ENCODE results near the gene SRCIN1. TPM values are rescaled to one million over a fixed set of nuclear protein-coding genes. Genes with fewer than 3 reads are reported as not detected.

The SRCIN1 gene
- total and polyA plus RNA-seq, 2 donors (not counting 1 experiment from before 2014, with no cell fraction given), result 0.44 to 1.1 TPM

DNA sequence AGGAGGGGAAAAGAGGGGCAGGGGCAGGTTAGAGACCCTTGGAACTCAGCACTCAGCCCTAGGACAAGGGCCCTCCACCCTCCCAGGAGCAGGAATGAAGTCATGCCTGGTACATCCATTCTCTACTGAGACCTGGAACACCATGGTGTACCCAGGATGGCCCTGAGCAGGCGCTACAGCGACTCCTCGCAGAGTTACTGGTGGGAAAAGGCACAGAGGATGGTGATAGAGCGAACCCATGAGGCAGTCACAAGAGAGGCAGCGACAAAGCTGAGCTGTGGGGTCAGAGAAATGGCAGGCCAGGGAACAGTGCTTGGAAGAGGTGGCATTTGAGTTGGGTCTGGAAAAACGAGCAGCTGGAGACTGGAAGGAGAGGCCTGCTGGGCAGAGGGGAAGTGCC lies 37.5 kb downstream of the SRCIN1 start:
- intact Hi-C loops (cut with micrococcal nuclease), result no loop called here
- no peak overlapping the region for H3K4me3 Mint-ChIP-seq
- CTCF ChIA-PET, result interaction anchor here (1.8 kb wide), 1 partner anchor 9 kb away, joined by 5 read pairs; no protein-coding TSS in a partner anchor
- peaks cover 82% of the 10 kb centered on the region for H3K27me3 Mint-ChIP-seq
- H3K36me3 ChIP-seq (replicated peaks in 1 of 2; ENCODE audit: control extremely low read depth in 1 of 2, control insufficient read depth in 1 of 2, extremely low read depth in 1 of 2, insufficient read depth in 2 of 2, low read length in 1 of 2), result no peaks in the 10 kb centered on the region
- no peaks in the 10 kb centered on the region for H3K9me3 Mint-ChIP-seq (ENCODE audit: insufficient read depth)
- peaks cover 0 to 92% (median 65%) of the 10 kb centered on the region in 4 experiments for H3K27me3 ChIP-seq (replicated peaks in 1 of 4; ENCODE audit: control extremely low read depth in 1 of 4, control insufficient read depth in 3 of 4, insufficient read depth in 4 of 4, low read length in 3 of 4)
- H3K27ac Mint-ChIP-seq, result no peak overlapping the region
- no peak overlapping the region for H3K27ac ChIP-seq (ENCODE audit: low read length in 2 of 2)
- H2AFZ ChIP-seq (ENCODE audit: insufficient read depth, low read depth, low read length, poor library complexity, severe bottlenecking), result no peak overlapping the region
- WGBS (ENCODE audit: insufficient coverage), result 78% methylated on average over 6 of the region's 6 CpGs
- H3K4me1 Mint-ChIP-seq, result peaks cover 21% of the 10 kb centered on the region
- H3K4me1 ChIP-seq (ENCODE audit: control insufficient read depth in 2 of 2, insufficient read depth in 2 of 2, low read length in 2 of 2), result peaks cover 28 to 36% of the 10 kb centered on the region in 2 donors
- H3K79me2 ChIP-seq (ENCODE audit: control insufficient read depth, insufficient read depth, low read length), result no peaks in the 10 kb centered on the region
- peaks cover 0 to 30% (median 1%) of the 10 kb centered on the region in 3 donors for H3K9me3 ChIP-seq (ENCODE audit: control extremely low read depth in 1 of 3, control insufficient read depth in 2 of 3, insufficient read depth in 1 of 3, low read length in 2 of 3)
- ATAC-seq (ENCODE audit: low read depth), result no peak
- H3K4me3 ChIP-seq (ENCODE audit: control extremely low read depth in 1 of 5, extremely low read depth in 1 of 5, insufficient read depth in 1 of 5, low read depth in 2 of 5, low read length in 4 of 5), result no peak overlapping the region
- H3K9ac ChIP-seq (ENCODE audit: low read length), result no peak overlapping the region
- POLR2A ChIA-PET, result no interaction called here
- H3K4me2 ChIP-seq (replicated peaks; ENCODE audit: low read depth, low read length, poor library complexity, severe bottlenecking), result no peak overlapping the region
- no peak for DNase-seq
- TF ChIP-seq EZH2 (IDR thresholded peaks at IDR 0.05; ENCODE audit: borderline replicate concordance, insufficient read depth, low read depth, low read length, poor library complexity, severe bottlenecking), result no peak
- TF ChIP-seq, protein P1, sequence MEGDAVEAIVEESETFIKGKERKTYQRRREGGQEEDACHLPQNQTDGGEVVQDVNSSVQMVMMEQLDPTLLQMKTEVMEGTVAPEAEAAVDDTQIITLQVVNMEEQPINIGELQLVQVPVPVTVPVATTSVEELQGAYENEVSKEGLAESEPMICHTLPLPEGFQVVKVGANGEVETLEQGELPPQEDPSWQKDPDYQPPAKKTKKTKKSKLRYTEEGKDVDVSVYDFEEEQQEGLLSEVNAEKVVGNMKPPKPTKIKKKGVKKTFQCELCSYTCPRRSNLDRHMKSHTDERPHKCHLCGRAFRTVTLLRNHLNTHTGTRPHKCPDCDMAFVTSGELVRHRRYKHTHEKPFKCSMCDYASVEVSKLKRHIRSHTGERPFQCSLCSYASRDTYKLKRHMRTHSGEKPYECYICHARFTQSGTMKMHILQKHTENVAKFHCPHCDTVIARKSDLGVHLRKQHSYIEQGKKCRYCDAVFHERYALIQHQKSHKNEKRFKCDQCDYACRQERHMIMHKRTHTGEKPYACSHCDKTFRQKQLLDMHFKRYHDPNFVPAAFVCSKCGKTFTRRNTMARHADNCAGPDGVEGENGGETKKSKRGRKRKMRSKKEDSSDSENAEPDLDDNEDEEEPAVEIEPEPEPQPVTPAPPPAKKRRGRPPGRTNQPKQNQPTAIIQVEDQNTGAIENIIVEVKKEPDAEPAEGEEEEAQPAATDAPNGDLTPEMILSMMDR (IDR thresholded peaks at IDR 0.05), result no peak
- H4K20me1 ChIP-seq (ENCODE audit: control insufficient read depth, insufficient read depth, low read length, poor library complexity, severe bottlenecking), result no peaks in the 10 kb centered on the region

DNA sequence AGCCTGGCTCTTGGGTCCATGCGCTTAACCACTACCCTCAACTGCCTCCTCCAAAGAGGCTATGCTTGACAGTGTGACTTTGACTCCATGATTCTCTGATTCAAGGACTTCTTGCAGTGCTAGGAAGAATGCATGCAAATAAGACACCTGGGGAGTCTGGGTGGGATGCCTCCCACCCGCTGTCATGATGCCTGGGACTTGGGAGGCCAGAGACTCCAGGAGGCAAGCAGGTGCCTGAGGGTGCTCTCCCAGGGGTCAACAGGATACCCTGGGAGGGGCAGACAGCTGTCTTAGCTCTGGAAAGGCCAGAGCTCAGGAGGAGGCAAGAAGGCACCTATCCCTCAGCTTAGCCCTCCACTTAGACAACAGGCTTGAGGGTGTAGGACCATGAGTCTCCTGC lies 38.4 kb downstream of the SRCIN1 start:
- no peak for DNase-seq
- H2AFZ ChIP-seq (ENCODE audit: insufficient read depth, low read depth, low read length, poor library complexity, severe bottlenecking), result no peak overlapping the region
- no peaks in the 10 kb centered on the region for H3K79me2 ChIP-seq (ENCODE audit: control insufficient read depth, insufficient read depth, low read length)
- peaks cover 22% of the 10 kb centered on the region for H3K4me1 Mint-ChIP-seq
- H3K4me3 ChIP-seq (ENCODE audit: control extremely low read depth in 1 of 5, extremely low read depth in 1 of 5, insufficient read depth in 1 of 5, low read depth in 2 of 5, low read length in 4 of 5), result no peak overlapping the region
- H3K9ac ChIP-seq (ENCODE audit: low read length), result no peak overlapping the region
- POLR2A ChIA-PET, result no interaction called here
- intact Hi-C loops (cut with micrococcal nuclease), result no loop called here
- peaks cover 84% of the 10 kb centered on the region for H3K27me3 Mint-ChIP-seq
- CTCF ChIA-PET, result interaction anchor here (0.7 to 1.8 kb wide), 3 partner anchors 8 to 604 kb away, joined by 4 to 5 read pairs (median 5); no protein-coding TSS in a partner anchor
- no peak for TF ChIP-seq EZH2 (IDR thresholded peaks at IDR 0.05; ENCODE audit: borderline replicate concordance, insufficient read depth, low read depth, low read length, poor library complexity, severe bottlenecking)
- TF ChIP-seq, protein P1 (IDR thresholded peaks at IDR 0.05), result no peak
- H3K9me3 Mint-ChIP-seq (ENCODE audit: insufficient read depth), result no peaks in the 10 kb centered on the region
- no peak overlapping the region for H3K4me2 ChIP-seq (replicated peaks; ENCODE audit: low read depth, low read length, poor library complexity, severe bottlenecking)
- no peaks in the 10 kb centered on the region for H3K36me3 ChIP-seq (replicated peaks in 1 of 2; ENCODE audit: control extremely low read depth in 1 of 2, control insufficient read depth in 1 of 2, extremely low read depth in 1 of 2, insufficient read depth in 2 of 2, low read length in 1 of 2)
- H3K27ac ChIP-seq (ENCODE audit: low read length in 2 of 2), result no peak overlapping the region
- H3K27ac Mint-ChIP-seq, result no peak overlapping the region
- WGBS (ENCODE audit: insufficient coverage), result 85% methylated on average over 1 of the region's 2 CpGs
- ATAC-seq (ENCODE audit: low read depth), result no peak
- peaks cover 4% of the 10 kb centered on the region for H4K20me1 ChIP-seq (ENCODE audit: control insufficient read depth, insufficient read depth, low read length, poor library complexity, severe bottlenecking)
- no peak overlapping the region for H3K4me3 Mint-ChIP-seq
- H3K9me3 ChIP-seq (ENCODE audit: control extremely low read depth in 1 of 3, control insufficient read depth in 2 of 3, insufficient read depth in 1 of 3, low read length in 2 of 3), result peaks cover 0 to 39% (median 1%) of the 10 kb centered on the region in 3 donors
- H3K4me1 ChIP-seq (ENCODE audit: control insufficient read depth in 2 of 2, insufficient read depth in 2 of 2, low read length in 2 of 2), result peaks cover 29 to 39% of the 10 kb centered on the region in 2 donors
- peaks cover 0 to 94% (median 68%) of the 10 kb centered on the region in 4 experiments for H3K27me3 ChIP-seq (replicated peaks in 1 of 4; ENCODE audit: control extremely low read depth in 1 of 4, control insufficient read depth in 3 of 4, insufficient read depth in 4 of 4, low read length in 3 of 4)

Measured in B cell (primary cell).